ENCODE measurements around the gene LCN12. TPM values are rescaled to one million over a fixed set of nuclear protein-coding genes. Genes with fewer than 3 reads are reported as not detected.

LCN12 gene
- total RNA-seq, 1 donor from 2014 or later, result 2.1 TPM

DNA sequence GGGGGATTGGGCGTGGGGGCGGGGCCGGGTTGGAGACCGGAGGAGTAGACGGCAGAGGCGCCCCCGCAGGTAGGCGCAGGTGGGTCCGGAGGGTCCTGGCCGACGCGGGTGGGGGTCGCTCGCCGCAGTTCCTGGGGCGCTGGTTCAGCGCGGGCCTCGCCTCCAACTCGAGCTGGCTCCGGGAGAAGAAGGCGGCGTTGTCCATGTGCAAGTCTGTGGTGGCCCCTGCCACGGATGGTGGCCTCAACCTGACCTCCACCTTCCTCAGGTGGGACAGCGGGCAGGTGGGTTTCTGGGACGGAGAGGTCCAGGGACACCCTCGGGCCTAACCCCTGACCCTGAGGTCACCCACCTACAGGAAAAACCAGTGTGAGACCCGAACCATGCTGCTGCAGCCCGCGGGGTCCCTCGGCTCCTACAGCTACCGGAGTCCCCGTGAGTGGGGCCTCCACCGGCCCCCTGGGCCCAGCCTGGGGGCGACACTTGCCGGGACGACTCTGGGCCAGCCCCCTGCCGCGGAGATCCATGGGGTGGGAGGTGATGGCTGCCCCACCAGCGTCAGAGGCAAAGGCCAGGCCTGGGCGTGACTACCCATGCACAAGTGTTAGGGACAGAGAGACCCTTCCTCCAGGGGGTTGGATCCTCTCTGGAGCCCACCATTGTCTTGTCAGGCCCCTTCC lies 26.9 kb downstream of the LCN12 start:
- DNase-seq (ENCODE audit: low spot score), result no peak
- Mint-ChIP-seq H3K9me3 (no peaks in the 10 kb centered on the region), H3K27me3 (ENCODE audit: low read depth) (peaks cover 4% of the 10 kb centered on the region), H3K36me3 (ENCODE audit: low read depth) (no peaks in the 10 kb centered on the region), H3K4me3 (ENCODE audit: low read depth) (no peak overlapping the region), H3K4me1 (ENCODE audit: low read depth) (peaks cover 7% of the 10 kb centered on the region), H3K27ac (no peak overlapping the region)
- intact Hi-C loops (cut with micrococcal nuclease), result loop anchor here (1.0 to 10.0 kb wide), 2 partner anchors 43 to 476 kb away; partner anchors contain the start of gene NSMF

DNA sequence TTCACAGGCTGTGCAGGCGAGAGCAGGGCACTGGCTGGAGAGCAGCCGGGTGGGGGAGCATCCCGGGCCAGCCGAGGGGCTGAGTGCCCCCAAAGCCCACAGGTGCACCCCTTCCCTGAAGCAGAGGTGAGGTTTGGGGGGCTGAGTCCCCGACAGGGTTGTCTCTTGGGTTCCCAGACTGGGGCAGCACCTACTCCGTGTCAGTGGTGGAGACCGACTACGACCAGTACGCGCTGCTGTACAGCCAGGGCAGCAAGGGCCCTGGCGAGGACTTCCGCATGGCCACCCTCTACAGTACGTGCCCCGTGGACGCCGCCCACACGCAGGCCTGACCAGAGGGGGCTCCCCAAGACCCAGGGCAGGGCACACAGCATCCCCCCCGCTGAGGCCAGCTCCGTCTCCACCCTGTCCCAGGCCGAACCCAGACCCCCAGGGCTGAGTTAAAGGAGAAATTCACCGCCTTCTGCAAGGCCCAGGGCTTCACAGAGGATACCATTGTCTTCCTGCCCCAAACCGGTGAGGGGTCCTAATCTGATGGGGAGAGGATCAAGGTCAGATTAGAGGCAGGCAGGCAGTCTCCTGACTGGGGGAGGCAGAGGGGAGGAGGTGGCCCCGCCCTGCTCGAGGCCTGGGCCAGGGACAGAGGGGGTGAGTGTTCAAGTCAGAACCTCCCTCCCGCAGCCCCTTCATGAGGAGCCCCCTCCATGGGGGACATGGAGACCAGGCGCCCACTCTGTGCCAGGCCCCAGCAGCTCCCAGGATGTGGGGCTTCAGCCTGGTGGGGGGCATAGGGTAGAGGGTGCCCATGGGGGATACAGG lies 27.9 kb downstream of the LCN12 start:
- Mint-ChIP-seq H3K9me3 (no peaks in the 10 kb centered on the region), H3K36me3 (ENCODE audit: low read depth) (no peaks in the 10 kb centered on the region), H3K4me1 (ENCODE audit: low read depth) (peaks cover 5% of the 10 kb centered on the region), H3K27ac (no peak overlapping the region), H3K4me3 (ENCODE audit: low read depth) (no peak overlapping the region), H3K27me3 (ENCODE audit: low read depth) (peaks cover 6% of the 10 kb centered on the region)
- DNase-seq (ENCODE audit: low spot score), result no peak
- intact Hi-C loops (cut with micrococcal nuclease), result loop anchor here (10.0 kb wide), 1 partner anchor 475 kb away; the partner anchor contains the start of gene NSMF

DNA sequence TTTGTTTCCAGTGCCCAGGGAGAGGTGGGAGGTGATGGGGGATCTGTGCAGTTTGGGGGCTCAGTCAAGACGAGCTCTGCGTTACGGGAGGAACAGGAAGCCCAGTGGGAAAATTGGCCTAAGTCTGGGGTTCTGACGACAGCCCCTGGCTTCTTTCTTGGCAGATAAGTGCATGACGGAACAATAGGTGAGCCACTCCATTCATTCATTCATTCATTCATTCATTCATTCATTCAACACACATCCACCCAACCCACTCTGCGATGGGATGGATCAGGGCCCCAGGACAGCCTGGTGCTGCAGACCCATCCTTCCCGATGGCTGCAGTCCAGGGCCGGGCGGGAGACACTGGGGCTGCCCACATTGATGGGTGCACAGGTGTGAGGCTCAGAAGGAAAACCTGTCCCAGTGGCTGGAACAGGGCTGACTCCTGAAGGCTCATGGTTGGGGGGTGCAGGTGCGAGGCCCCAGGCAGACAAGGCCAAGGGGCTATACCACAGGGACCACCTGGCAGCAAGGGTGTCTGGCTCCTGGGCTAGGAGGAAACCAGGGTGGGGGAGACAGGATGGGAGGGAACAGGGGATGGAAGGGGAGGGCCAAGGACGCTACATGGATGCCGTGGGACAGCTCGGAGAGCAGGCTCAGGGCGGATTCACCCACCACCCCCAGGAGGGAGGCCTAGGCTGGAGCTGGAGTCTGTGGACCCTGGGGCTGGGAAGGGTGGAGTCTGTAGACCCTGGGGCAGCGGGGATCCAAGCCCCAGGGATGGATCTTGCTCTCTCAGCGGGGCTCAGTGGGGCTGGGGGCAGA lies 28.8 kb downstream of the LCN12 start:
- H3K27me3 Mint-ChIP-seq (ENCODE audit: low read depth), result peaks cover 6% of the 10 kb centered on the region
- H3K4me1 Mint-ChIP-seq (ENCODE audit: low read depth), result no peaks in the 10 kb centered on the region
- H3K36me3 Mint-ChIP-seq (ENCODE audit: low read depth), result no peaks in the 10 kb centered on the region
- H3K27ac Mint-ChIP-seq, result no peak overlapping the region
- H3K4me3 Mint-ChIP-seq (ENCODE audit: low read depth), result no peak overlapping the region
- no peaks in the 10 kb centered on the region for H3K9me3 Mint-ChIP-seq
- intact Hi-C loops (cut with micrococcal nuclease), result no loop called here
- no peak for DNase-seq (ENCODE audit: low spot score)

DNA sequence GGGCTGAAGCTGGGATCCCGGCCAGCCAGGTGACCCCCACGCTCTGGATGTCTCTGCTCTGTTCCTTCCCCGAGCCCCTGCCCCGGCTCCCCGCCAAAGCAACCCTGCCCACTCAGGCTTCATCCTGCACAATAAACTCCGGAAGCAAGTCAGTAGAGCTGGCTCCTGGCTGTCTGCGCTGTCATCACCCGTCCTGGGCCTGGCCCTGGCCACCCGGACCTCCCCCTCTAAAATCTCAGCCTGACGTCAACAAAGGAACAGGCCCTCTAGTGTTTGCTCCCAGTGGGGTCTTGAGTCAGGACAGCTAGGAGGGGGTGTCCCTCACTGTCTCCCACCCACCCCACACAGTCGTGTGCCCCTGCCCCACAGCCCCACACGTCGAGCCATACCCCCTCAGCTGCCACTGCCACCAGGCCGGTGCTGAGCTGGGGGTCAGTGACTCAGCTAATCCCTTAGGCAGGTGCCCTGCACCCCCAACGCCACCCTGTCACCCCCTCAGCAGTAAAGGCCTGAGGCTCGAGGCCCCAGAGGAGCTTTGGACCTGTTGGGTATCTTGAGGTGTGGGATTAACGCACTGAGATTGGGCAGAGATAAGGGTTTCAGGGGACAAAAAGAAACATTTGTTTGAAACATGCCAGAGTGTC lies 29.6 kb downstream of the LCN12 start:
- H3K27me3 Mint-ChIP-seq (ENCODE audit: low read depth), result peaks cover 11% of the 10 kb centered on the region
- H3K4me1 Mint-ChIP-seq (ENCODE audit: low read depth), result no peaks in the 10 kb centered on the region
- H3K36me3 Mint-ChIP-seq (ENCODE audit: low read depth), result no peaks in the 10 kb centered on the region
- no peak overlapping the region for H3K27ac Mint-ChIP-seq
- no peak for DNase-seq (ENCODE audit: low spot score)
- no peaks in the 10 kb centered on the region for H3K9me3 Mint-ChIP-seq
- no peak overlapping the region for H3K4me3 Mint-ChIP-seq (ENCODE audit: low read depth)
- intact Hi-C loops (cut with micrococcal nuclease), result no loop called here

DNA sequence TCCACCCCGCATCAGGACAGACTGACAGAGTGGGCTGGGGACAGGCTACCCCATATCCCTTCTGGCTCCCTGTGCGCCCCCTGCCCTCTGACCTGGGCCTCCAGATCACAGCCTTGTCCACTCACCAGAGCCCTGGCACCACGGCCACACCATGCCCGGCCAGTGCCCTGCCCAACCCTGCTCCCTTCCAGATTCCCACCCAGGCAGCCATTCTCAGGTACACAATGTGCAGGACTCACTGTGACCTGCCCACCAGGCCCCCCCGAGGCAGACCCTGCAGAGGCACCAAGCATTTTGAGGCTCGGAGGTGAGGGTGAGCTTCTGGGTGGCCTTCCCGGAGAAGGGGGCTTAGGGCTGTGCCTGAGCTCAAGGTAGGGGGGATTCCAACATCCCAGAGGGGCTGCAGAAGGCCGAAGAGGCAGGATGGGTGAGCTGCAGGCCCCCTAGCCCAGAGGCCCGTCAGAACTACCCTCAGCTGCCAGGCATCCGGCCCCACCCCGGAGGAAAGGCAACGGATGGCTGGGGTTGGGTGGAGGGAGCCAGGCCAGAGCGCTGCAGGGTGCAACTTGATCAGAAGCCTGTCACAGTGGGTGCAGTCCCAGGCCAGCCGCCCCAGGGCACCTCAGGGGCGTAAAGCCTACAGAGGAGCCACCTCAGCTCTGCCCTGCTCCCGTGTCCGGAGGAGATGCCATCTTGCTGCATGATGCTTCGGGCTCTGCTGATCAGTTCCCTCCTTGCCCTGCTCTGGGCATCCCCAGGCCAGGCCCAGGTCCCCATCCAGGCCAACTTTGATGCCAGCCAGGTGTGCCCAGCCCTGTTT lies 30.4 kb downstream of the LCN12 start, which contains the start of gene LCNL1:
Gene LCNL1, plus strand, starts transcription at position 762 of the 820 bp plus-strand sequence. CDS start 594 bp downstream, outside the sequence.
- H3K27me3 Mint-ChIP-seq (ENCODE audit: low read depth), result peaks cover 15% of the 10 kb centered on the region
- no peaks in the 10 kb centered on the region for H3K36me3 Mint-ChIP-seq (ENCODE audit: low read depth)
- H3K27ac Mint-ChIP-seq, result no peak within 1 kb of the TSS
- no peaks in the 10 kb centered on the region for H3K4me1 Mint-ChIP-seq (ENCODE audit: low read depth)
- H3K4me3 Mint-ChIP-seq (ENCODE audit: low read depth), result no peak within 1 kb of the TSS
- no peaks in the 10 kb centered on the region for H3K9me3 Mint-ChIP-seq
- no peak for DNase-seq (ENCODE audit: low spot score)
- intact Hi-C loops (cut with micrococcal nuclease), result no loop called here

DNA sequence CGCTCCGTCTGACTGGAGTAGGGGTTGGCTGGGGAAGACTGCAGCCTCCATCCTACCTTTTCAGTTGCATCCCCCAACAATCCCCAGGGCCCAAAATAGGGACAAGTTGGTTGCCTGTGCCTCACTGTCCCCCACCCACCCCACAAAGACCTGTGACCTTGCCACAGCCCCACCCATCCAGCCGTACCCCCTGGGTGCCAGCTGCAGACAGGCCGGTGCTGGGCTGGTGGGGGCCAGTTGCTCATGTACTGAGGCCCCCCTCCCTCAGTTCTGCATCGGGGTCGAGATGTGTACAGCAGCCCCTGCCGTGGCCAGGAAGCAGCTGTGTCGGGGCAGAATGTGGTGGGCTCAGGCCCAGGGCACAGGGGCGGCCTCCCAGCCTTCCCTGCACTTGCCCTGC lies 31.1 kb downstream of the LCN12 start:
- intact Hi-C loops (cut with micrococcal nuclease), result no loop called here
- DNase-seq (ENCODE audit: low spot score), result no peak
- peaks cover 21% of the 10 kb centered on the region for H3K27me3 Mint-ChIP-seq (ENCODE audit: low read depth)
- H3K9me3 Mint-ChIP-seq, result no peaks in the 10 kb centered on the region
- no peak overlapping the region for H3K4me3 Mint-ChIP-seq (ENCODE audit: low read depth)
- no peaks in the 10 kb centered on the region for H3K36me3 Mint-ChIP-seq (ENCODE audit: low read depth)
- H3K27ac Mint-ChIP-seq, result no peak overlapping the region
- no peaks in the 10 kb centered on the region for H3K4me1 Mint-ChIP-seq (ENCODE audit: low read depth)

DNA sequence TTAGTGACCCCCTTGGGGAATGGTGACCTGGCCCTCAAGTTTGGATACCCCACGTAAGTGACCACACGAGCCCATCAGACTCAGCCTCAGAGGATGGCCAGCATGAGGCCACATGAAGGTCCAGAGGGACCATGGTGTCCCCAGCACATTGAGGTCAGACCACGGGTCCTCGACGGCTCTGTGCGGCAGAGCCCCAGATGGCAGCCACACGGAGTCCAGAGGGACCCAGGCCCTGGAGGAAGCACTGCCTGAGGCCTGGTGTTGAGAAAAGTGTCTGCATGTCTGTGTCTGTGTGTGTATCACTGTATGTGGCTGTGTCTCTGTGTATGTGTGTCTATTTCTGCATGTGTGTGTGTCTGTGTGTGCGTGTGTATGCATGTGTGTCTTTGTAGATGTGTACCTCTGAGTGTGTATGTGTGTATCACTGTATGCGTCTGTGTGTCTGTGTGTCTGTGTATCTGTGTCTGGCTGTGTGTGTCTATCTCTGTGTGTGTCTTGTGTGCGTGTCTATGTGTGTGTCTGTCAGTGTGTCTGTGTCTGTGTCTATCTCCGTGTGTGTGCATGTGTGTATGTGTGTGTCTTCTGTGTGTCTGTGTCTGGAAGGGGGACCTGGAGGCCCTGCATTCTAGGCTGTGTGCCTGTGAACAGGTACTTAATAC lies 31.7 kb downstream of the LCN12 start:
- H3K27ac Mint-ChIP-seq, result no peak overlapping the region
- H3K27me3 Mint-ChIP-seq (ENCODE audit: low read depth), result peaks cover 21% of the 10 kb centered on the region
- H3K4me3 Mint-ChIP-seq (ENCODE audit: low read depth), result no peak overlapping the region
- no peaks in the 10 kb centered on the region for H3K36me3 Mint-ChIP-seq (ENCODE audit: low read depth)
- H3K9me3 Mint-ChIP-seq, result no peaks in the 10 kb centered on the region
- DNase-seq (ENCODE audit: low spot score), result no peak
- no peaks in the 10 kb centered on the region for H3K4me1 Mint-ChIP-seq (ENCODE audit: low read depth)
- intact Hi-C loops (cut with micrococcal nuclease), result no loop called here

DNA sequence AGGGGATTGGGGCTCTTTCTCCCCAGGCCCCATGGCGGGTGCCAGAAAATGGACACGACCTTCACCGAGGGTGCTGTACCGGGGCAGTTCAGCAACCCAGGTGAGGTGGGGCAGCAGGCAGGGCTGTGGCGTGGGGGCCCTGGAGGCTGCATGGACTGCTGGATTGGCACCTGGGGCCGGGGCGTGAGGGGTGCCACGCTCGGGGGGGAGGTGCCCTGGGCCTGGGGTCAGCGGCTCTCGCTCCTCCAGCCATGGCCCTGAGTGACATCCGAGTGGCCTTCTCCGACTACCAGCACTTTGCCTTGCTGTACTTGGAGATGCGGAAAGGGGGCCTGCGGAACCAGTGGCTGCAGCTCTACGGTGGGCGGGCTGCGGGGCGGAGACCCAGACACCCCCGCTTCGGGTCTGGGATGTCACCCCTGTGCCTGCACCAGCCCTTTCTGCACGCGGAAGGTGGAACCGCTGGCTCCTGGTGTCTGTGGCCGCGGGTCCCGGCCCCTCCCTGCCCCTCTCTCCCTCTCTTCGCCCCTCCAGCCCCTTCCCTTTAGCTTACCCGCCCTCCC lies 32.5 kb downstream of the LCN12 start:
- H3K4me1 Mint-ChIP-seq (ENCODE audit: low read depth), result no peaks in the 10 kb centered on the region
- no peak for DNase-seq (ENCODE audit: low spot score)

DNA sequence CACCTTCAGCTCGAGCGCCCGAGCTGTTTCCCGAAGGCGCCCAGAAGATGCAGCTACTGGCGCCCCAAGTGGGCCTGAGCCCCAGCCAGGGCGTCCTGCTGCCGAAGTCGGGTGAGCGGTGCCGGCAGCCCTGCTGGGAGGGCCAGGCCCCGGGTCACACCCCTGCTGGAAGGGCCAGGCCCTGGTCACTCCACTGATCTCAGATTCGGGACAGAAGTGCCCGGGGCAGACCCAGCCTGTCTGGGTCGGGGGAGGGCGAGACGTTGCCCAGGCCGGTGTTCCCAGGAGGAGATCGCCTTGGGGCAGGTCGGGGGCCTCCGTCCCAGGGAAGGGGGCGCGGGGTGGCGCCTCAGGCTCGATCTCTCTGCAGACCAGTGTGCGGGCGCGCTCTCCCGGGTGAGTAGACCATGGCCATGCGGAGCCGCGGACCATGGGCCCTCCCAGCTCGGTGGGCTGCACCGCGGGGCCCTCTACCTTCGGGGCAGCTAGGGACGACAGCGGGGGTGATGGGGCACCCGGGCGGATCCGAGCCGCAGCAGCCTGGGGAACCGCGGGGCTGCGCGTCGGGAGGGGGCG lies 33.0 kb downstream of the LCN12 start:
- no peaks in the 10 kb centered on the region for H3K9me3 Mint-ChIP-seq
- intact Hi-C loops (cut with micrococcal nuclease), result no loop called here
- peaks cover 28% of the 10 kb centered on the region for H3K27me3 Mint-ChIP-seq (ENCODE audit: low read depth)
- H3K27ac Mint-ChIP-seq, result no peak overlapping the region
- H3K36me3 Mint-ChIP-seq (ENCODE audit: low read depth), result no peaks in the 10 kb centered on the region
- H3K4me1 Mint-ChIP-seq (ENCODE audit: low read depth), result no peaks in the 10 kb centered on the region
- H3K4me3 Mint-ChIP-seq (ENCODE audit: low read depth), result no peak overlapping the region
- DNase-seq (ENCODE audit: low spot score), result no peak

More for the DNA sequence above, 32.5 kb downstream of the LCN12 start:
- intact Hi-C loops (cut with micrococcal nuclease), result no loop called here
- no peaks in the 10 kb centered on the region for H3K36me3 Mint-ChIP-seq (ENCODE audit: low read depth)
- H3K27ac Mint-ChIP-seq, result no peak overlapping the region
- no peak overlapping the region for H3K4me3 Mint-ChIP-seq (ENCODE audit: low read depth)
- H3K27me3 Mint-ChIP-seq (ENCODE audit: low read depth), result peaks cover 24% of the 10 kb centered on the region
- H3K9me3 Mint-ChIP-seq, result no peaks in the 10 kb centered on the region

DNA sequence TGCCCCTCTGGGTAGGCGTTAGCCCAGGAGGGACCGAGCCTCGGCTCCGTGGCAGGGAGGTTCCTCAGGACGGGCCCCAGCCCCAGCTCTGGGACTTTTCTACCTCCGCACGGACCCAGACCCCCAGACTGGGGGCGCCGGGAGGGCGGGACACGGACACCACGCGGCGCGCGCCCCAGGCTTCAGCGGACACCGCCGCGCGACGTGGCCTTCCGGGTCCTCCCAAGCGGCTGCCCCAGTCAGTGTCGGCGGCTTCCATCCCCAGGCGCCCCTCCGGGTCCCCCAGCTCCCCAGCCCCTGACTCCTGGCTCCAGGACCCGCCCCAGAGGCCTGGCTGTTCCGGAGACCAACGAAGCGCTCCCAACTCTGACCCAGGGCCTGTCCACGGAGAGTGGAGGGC lies 33.8 kb downstream of the LCN12 start:
- Mint-ChIP-seq H3K27ac (no peak overlapping the region), H3K4me1 (ENCODE audit: low read depth) (no peaks in the 10 kb centered on the region), H3K4me3 (ENCODE audit: low read depth) (no peak overlapping the region), H3K9me3 (no peaks in the 10 kb centered on the region), H3K36me3 (ENCODE audit: low read depth) (no peaks in the 10 kb centered on the region), H3K27me3 (ENCODE audit: low read depth) (peaks cover 30% of the 10 kb centered on the region)
- intact Hi-C loops (cut with micrococcal nuclease), result no loop called here
- DNase-seq (ENCODE audit: low spot score), result no peak

DNA sequence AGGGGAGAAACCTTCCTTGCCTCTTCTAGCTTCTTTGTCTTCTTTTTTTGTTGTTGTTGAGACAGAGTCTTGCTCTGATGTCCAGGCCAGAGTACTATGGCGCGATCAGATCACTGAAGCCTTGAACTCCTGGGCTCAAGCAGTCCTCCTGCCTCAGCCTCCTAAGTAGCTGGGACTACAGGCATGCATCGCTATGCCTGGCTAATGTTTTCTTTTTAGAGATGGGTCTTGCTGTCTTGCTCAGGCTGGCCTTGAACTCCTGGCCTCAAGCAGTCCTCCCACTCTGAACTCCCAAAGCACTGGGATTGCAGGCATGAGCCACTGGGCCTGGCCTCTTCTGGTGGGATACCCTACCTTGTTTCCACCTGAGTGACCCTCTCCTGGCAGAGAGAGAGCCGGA lies 36.8 kb downstream of the LCN12 start:
- H3K9me3 Mint-ChIP-seq, result no peaks in the 10 kb centered on the region
- H3K27me3 Mint-ChIP-seq (ENCODE audit: low read depth), result peaks cover 28% of the 10 kb centered on the region
- peaks cover 8% of the 10 kb centered on the region for H3K4me1 Mint-ChIP-seq (ENCODE audit: low read depth)
- intact Hi-C loops (cut with micrococcal nuclease), result no loop called here
- no peak for DNase-seq (ENCODE audit: low spot score)
- no peak overlapping the region for H3K4me3 Mint-ChIP-seq (ENCODE audit: low read depth)
- H3K36me3 Mint-ChIP-seq (ENCODE audit: low read depth), result peaks cover 8% of the 10 kb centered on the region
- no peak overlapping the region for H3K27ac Mint-ChIP-seq

All from activated T-helper 2 cell treated with anti-CD3 and anti-CD28 coated beads, Interferon-gamma antibody, Interleukin-2, Interleukin-4, amounts not matched to agents 10 μg/mL and 5 μg/mL and 100 μg/mL, durations not matched to agents 14 hours and 24 hours and 36 hours (primary cell).